Mesenchymal stem cell (in vitro differentiated cells and primary cell): ENCODE results near the gene ALDH1A1.

Experiments
- DNase-seq: peaks from one replicate; pipeline ENCODE4 v3.0.0-alpha.2; 2013
- H2AFZ ChIP-seq: one replicate; pipeline ENCODE4 v1.6.1; 2013; ENCODE audit warnings: low read depth, mild to moderate bottlenecking, control low read depth, inconsistent platforms, low read length, moderate library complexity
- H2AK5ac ChIP-seq: 2 replicates; pipeline ENCODE4 v1.6.1; 2013; ENCODE audit warnings: low read length, moderate library complexity, mild to moderate bottlenecking, inconsistent platforms; ENCODE audit not compliant: severe bottlenecking
- H2BK120ac ChIP-seq: one replicate; pipeline ENCODE4 v1.6.1; 2013; ENCODE audit warnings: low read depth, mild to moderate bottlenecking, inconsistent platforms, low read length, moderate library complexity
- H2BK12ac ChIP-seq, 2 experiments: one replicate each; pipeline ENCODE4 v1.6.1; 2013; ENCODE audit warnings: inconsistent platforms in 2 of 2, low read length in 2 of 2, mild to moderate bottlenecking in 2 of 2, moderate library complexity in 2 of 2, control low read depth in 1 of 2
- H2BK15ac ChIP-seq: one replicate; pipeline ENCODE4 v1.6.1; 2013; ENCODE audit warnings: mild to moderate bottlenecking, low read depth, inconsistent platforms; ENCODE audit not compliant: poor library complexity, severe bottlenecking
- H2BK5ac ChIP-seq: 2 replicates; pipeline ENCODE4 v1.6.1; 2013; ENCODE audit warnings: low read depth, mild to moderate bottlenecking, low read length, control low read depth, inconsistent platforms; ENCODE audit not compliant: poor library complexity, severe bottlenecking
- H3K14ac ChIP-seq, 2 experiments: one replicate each; pipeline ENCODE4 v1.6.1; 2013; ENCODE audit warnings: inconsistent platforms in 2 of 2, low read length in 2 of 2, control low read depth in 1 of 2, mild to moderate bottlenecking in 1 of 2, moderate library complexity in 1 of 2
- H3K18ac ChIP-seq, 2 experiments: one replicate each; pipeline ENCODE4 v1.6.1; 2013; ENCODE audit warnings: inconsistent platforms in 2 of 2, low read length in 2 of 2, control low read depth in 1 of 2, low read depth in 1 of 2, mild to moderate bottlenecking in 1 of 2
- H3K23ac ChIP-seq, 2 experiments: one replicate each; pipeline ENCODE4 v1.6.1; 2013; ENCODE audit warnings: inconsistent platforms in 2 of 2, low read length in 2 of 2, mild to moderate bottlenecking in 2 of 2, moderate library complexity in 2 of 2, control low read depth in 1 of 2
- H3K27ac ChIP-seq: 2 replicates; pipeline ENCODE4 v1.5.1; 2013; ENCODE audit warnings: mild to moderate bottlenecking, moderate library complexity, low read length, control low read depth, inconsistent platforms; ENCODE audit not compliant: poor library complexity, severe bottlenecking
- H3K27me3 ChIP-seq, 2 experiments: 2 replicates each; pipeline versions ENCODE4 v1.6.1 to v1.7.0; 2013; ENCODE audit warnings: low read length in 2 of 2, mild to moderate bottlenecking in 2 of 2, moderate library complexity in 2 of 2, control low read depth in 1 of 2, inconsistent platforms in 1 of 2; ENCODE audit not compliant: control insufficient read depth in 1 of 2, insufficient read depth in 1 of 2
- H3K36me3 ChIP-seq, 2 experiments: 2 replicates each; pipeline versions ENCODE4 v1.6.1 to v1.7.0; 2013; ENCODE audit warnings: low read length in 2 of 2, control low read depth in 1 of 2, inconsistent platforms in 1 of 2, low read depth in 1 of 2, mild to moderate bottlenecking in 1 of 2; ENCODE audit not compliant: insufficient read depth in 2 of 2, control insufficient read depth in 1 of 2
- H3K4ac ChIP-seq, 2 experiments: one replicate each; pipeline ENCODE4 v1.6.1; 2013; ENCODE audit warnings: inconsistent platforms in 2 of 2, low read length in 2 of 2, mild to moderate bottlenecking in 2 of 2, moderate library complexity in 2 of 2, control low read depth in 1 of 2, low read depth in 1 of 2
- H3K4me1 ChIP-seq: 2 replicates; pipeline ENCODE4 v1.6.1; 2013; ENCODE audit warnings: low read depth, low read length, control low read depth; ENCODE audit not compliant: control insufficient read depth, insufficient read depth
- H3K4me2 ChIP-seq: 2 replicates; pipeline ENCODE4 v1.6.1; 2013; ENCODE audit warnings: low read length, mild to moderate bottlenecking, inconsistent platforms; ENCODE audit not compliant: poor library complexity, severe bottlenecking
- H3K4me3 ChIP-seq, 2 experiments: 2 replicates each; pipeline versions ENCODE4 v1.5.1 to v1.7.0; 2013; ENCODE audit warnings: low read length in 2 of 2, mild to moderate bottlenecking in 2 of 2, control low read depth in 1 of 2, low read depth in 1 of 2; ENCODE audit not compliant: insufficient read depth in 1 of 2
- H3K79me1 ChIP-seq: replicated peaks from 2 replicates; pipeline ENCODE4 v1.6.1; 2013; ENCODE audit warnings: mild to moderate bottlenecking, control low read depth, low read length, inconsistent platforms; ENCODE audit not compliant: poor library complexity, severe bottlenecking
- H3K9ac ChIP-seq: 2 replicates; pipeline ENCODE4 v1.7.0; 2013; ENCODE audit warnings: mild to moderate bottlenecking, low read length, moderate library complexity
- H3K9me3 ChIP-seq: 2 replicates; pipeline ENCODE4 v1.7.0; 2013; ENCODE audit warnings: mild to moderate bottlenecking, low read length; ENCODE audit not compliant: control insufficient read depth
- H4K8ac ChIP-seq: one replicate; pipeline ENCODE4 v1.6.1; 2013; ENCODE audit warnings: inconsistent platforms, mild to moderate bottlenecking, low read length, moderate library complexity
- H4K91ac ChIP-seq: one replicate; pipeline ENCODE4 v1.6.1; 2013; ENCODE audit warnings: mild to moderate bottlenecking, low read length, inconsistent platforms
- WGBS: methylation state at CpG from one replicate; pipeline ENCODE4 v1.1.7; 2013; ENCODE audit warnings: mixed read lengths; 5-methylcytosine and 5-hydroxymethylcytosine counted together

ALDH1A1 gene

DNA sequence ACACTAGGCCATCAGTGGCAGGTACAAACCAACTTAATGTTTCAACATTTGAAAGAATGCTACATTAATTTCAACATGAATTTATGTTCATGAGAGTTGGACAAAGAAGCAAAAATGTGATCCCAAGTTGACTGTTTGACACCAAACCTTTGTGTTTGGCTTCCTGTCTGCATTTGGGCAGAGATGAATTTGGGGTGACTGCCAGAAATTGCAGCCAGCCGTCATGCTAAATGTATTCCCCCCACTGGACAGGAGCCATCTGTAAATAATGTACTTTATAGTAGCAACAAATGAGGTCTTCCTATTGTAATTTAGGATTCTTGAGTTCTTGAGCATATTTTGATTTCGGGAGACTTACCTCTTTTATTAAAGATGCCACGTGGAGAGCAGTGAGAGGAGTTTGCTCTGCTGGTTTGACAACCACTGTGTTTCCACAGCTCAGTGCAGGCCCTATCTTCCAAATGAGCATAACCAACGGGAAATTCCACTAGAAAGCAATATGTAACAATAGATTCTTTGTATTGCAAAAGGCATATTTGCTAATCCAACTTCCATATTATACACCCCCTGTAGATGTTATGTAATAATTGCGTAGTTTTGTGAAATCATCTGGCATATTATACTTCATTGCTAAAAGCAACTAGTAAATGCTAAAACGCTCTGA lies 27.6 kb downstream of the ALDH1A1 start:
- no peak overlapping the region for H3K23ac ChIP-seq
- H3K4ac ChIP-seq, result no peak overlapping the region
- H3K9ac ChIP-seq, result no peak overlapping the region
- DNase-seq, result no peak
- H3K36me3 ChIP-seq, result no peaks in the 10 kb centered on the region
- H3K18ac ChIP-seq, result no peak overlapping the region
- no peak overlapping the region for H4K8ac ChIP-seq
- H2BK12ac ChIP-seq, result no peak overlapping the region
- no peak overlapping the region for H4K91ac ChIP-seq
- no peaks in the 10 kb centered on the region for H3K27me3 ChIP-seq
- no peak overlapping the region for H3K14ac ChIP-seq
- H2AK5ac ChIP-seq, result no peak overlapping the region
- H2BK15ac ChIP-seq, result no peak overlapping the region
- H3K9me3 ChIP-seq, result no peaks in the 10 kb centered on the region
- H3K4me1 ChIP-seq, result no peaks in the 10 kb centered on the region
- H3K79me1 ChIP-seq, result no peaks in the 10 kb centered on the region
- 46% methylated on average over 2 of the region's 6 CpGs for WGBS
- no peak overlapping the region for H2BK120ac ChIP-seq
- H3K4me3 ChIP-seq, result no peak overlapping the region
- H2AFZ ChIP-seq, result no peak overlapping the region
- no peak overlapping the region for H2BK5ac ChIP-seq
- no peak overlapping the region for H3K4me2 ChIP-seq
- no peak overlapping the region for H3K27ac ChIP-seq

GRCh38 chr9:72924154-72924790 lies 28.6 kb downstream of the ALDH1A1 start:
- no CpG with 5 or more reads among the region's 1 CpG for WGBS
- no peaks in the 10 kb centered on the region for H3K27me3 ChIP-seq
- H2BK5ac ChIP-seq, result no peak overlapping the region
- H3K27ac ChIP-seq, result no peak overlapping the region
- no peak overlapping the region for H3K4ac ChIP-seq
- no peak overlapping the region for H3K14ac ChIP-seq
- no peak overlapping the region for H4K91ac ChIP-seq
- H3K23ac ChIP-seq, result no peak overlapping the region
- no peak overlapping the region for H3K18ac ChIP-seq
- H3K9me3 ChIP-seq, result no peaks in the 10 kb centered on the region
- H3K36me3 ChIP-seq, result no peaks in the 10 kb centered on the region
- no peak overlapping the region for H2BK120ac ChIP-seq
- H2AK5ac ChIP-seq, result no peak overlapping the region
- no peak overlapping the region for H3K4me2 ChIP-seq
- no peak overlapping the region for H2BK12ac ChIP-seq
- no peak overlapping the region for H2BK15ac ChIP-seq
- H3K4me3 ChIP-seq, result no peak overlapping the region
- no peak for DNase-seq
- H3K79me1 ChIP-seq, result no peaks in the 10 kb centered on the region
- H3K9ac ChIP-seq, result no peak overlapping the region
- no peak overlapping the region for H2AFZ ChIP-seq
- H4K8ac ChIP-seq, result no peak overlapping the region
- no peaks in the 10 kb centered on the region for H3K4me1 ChIP-seq

- H3K4me1 ChIP-seq, result no peaks in the 10 kb centered on the region
- no peak overlapping the region for H2BK12ac ChIP-seq
- no peak overlapping the region for H3K4me2 ChIP-seq
- no peak overlapping the region for H2AK5ac ChIP-seq
- H2BK5ac ChIP-seq, result no peak overlapping the region
- H3K27ac ChIP-seq, result no peak overlapping the region
- DNase-seq, result no peak
- H4K8ac ChIP-seq, result no peak overlapping the region
- H3K27me3 ChIP-seq, result no peaks in the 10 kb centered on the region
- H3K79me1 ChIP-seq, result no peaks in the 10 kb centered on the region
- H2BK120ac ChIP-seq, result no peak overlapping the region
- no peak overlapping the region for H2AFZ ChIP-seq
- no peaks in the 10 kb centered on the region for H3K36me3 ChIP-seq
- H3K23ac ChIP-seq, result no peak overlapping the region
- H3K9ac ChIP-seq, result no peak overlapping the region
- H3K4ac ChIP-seq, result no peak overlapping the region
- no peaks in the 10 kb centered on the region for H3K9me3 ChIP-seq
- no peak overlapping the region for H4K91ac ChIP-seq
- no peak overlapping the region for H3K18ac ChIP-seq
- H3K4me3 ChIP-seq, result no peak overlapping the region
- H3K14ac ChIP-seq, result no peak overlapping the region
- WGBS, result 83% methylated on average over 1 of the region's 1 CpG
- no peak overlapping the region for H2BK15ac ChIP-seq
Observed at GRCh38 chr9:72923077-72923476, 29.8 kb downstream of the ALDH1A1 start.

DNA sequence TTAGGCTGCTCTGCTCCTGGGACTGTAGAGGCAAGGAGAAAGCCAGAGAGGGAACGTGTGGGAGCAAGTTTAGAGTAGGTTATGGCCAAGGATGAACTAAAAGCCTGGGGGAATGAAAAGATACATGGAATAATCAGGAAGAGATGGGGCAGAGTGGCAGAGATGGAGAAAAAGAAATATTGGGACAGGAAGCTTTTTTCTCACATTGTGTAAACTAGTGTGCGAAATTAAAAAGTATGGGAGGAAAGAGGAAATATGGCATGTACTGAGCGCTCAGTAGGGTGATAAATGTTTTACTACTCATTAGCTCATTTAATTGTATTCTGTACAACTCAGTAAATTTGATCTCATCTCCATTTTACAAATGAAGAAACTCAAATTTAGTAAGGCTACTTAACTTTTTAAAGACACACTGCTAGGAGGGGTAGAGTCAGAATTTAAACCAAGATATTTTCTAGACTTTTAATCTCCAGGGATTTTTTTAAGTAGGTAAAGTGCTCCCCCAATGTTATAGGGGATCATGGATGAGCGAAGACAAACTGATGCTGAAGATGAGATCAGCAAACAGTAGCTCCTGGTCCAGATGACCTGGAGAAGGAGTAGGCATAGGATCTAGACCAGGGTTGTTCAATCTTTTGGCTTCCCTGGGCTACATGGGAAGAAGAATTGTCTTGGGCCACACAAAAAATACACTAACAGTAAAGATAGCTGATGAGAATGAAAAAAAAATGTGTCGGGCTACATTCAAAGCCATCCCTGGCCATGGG lies 30.8 kb downstream of the ALDH1A1 start:
- Histone ChIP-seq H3K79me1 (no peaks in the 10 kb centered on the region), H3K9ac (no peak overlapping the region), H2BK5ac (no peak overlapping the region), H3K4me3 (no peak overlapping the region), H3K4ac (no peak overlapping the region), H3K18ac (no peak overlapping the region), H3K27ac (no peak overlapping the region), H2BK120ac (no peak overlapping the region), H3K23ac (no peak overlapping the region), H3K4me2 (no peak overlapping the region), H4K91ac (no peak overlapping the region), H3K4me1 (no peaks in the 10 kb centered on the region), H2AFZ (no peak overlapping the region), H3K14ac (no peak overlapping the region), H3K27me3 (no peaks in the 10 kb centered on the region), H2BK15ac (no peak overlapping the region), H2BK12ac (no peak overlapping the region), H2AK5ac (no peak overlapping the region), H3K36me3 (no peaks in the 10 kb centered on the region), H3K9me3 (no peaks in the 10 kb centered on the region), H4K8ac (no peak overlapping the region)
- DNase-seq, result no peak
- WGBS, result 65% methylated on average over 3 of the region's 5 CpGs
